ENCODE measurements around the gene WASF1.

Gene WASF1

DNA sequence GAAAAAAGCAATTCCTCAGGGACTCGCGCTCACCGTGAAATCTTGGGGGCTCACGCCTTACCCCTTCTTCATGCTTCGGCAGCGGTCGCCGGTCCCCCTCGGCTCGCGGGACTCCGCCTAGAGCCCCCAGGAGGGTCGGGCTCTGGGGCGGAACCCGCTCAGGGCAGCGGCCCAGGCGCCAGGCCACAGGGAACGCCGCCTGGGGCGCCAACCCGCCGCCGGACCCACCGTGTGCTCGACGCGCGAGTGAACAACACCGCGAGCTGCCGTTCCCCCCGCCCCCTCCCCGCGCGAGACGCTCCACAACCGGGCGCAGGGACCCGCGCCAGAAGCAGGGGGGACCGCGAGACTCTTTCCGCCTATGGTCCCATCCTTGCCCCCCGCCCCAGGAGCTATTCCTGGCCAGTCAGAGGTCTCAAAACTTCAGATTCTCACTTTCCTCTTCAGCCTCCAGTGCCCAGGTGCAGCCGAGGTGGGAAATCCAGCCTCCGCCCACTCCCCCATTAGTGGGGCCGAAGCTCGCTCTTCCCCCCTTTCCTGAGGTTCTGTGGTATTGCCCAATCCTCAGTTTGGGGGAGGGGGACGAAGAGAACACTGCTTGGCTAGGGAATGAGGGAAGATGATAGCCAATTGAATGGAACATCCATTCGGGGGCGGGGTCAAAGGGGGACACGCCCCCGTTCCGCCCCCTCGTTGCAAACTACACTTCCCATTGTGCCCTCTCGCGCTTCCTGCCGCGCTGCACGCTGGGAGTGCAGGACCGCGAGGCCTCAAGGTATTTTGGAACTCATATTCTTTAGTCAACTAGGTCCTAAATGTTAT lies at the start of gene WASF1:
Gene WASF1 (minus strand): TSS at position 265 of the 822 bp plus-strand sequence. CDS start 52,069 bp downstream, outside the sequence.
- peak; percentile 92 for DNase-seq (ENCODE audit: low spot score)
- TF ChIP-seq, protein P1, sequence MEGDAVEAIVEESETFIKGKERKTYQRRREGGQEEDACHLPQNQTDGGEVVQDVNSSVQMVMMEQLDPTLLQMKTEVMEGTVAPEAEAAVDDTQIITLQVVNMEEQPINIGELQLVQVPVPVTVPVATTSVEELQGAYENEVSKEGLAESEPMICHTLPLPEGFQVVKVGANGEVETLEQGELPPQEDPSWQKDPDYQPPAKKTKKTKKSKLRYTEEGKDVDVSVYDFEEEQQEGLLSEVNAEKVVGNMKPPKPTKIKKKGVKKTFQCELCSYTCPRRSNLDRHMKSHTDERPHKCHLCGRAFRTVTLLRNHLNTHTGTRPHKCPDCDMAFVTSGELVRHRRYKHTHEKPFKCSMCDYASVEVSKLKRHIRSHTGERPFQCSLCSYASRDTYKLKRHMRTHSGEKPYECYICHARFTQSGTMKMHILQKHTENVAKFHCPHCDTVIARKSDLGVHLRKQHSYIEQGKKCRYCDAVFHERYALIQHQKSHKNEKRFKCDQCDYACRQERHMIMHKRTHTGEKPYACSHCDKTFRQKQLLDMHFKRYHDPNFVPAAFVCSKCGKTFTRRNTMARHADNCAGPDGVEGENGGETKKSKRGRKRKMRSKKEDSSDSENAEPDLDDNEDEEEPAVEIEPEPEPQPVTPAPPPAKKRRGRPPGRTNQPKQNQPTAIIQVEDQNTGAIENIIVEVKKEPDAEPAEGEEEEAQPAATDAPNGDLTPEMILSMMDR (IDR thresholded peaks at IDR 0.05; ENCODE audit: extremely low read depth, missing control alignments): no peak

GRCh38 chr6:110226261-110226660 lies 46.8 kb upstream of the WASF1 start:
- TF ChIP-seq, protein P1 (IDR thresholded peaks at IDR 0.05; ENCODE audit: extremely low read depth, missing control alignments): no peak
- DNase-seq (ENCODE audit: low spot score): no peak

DNA sequence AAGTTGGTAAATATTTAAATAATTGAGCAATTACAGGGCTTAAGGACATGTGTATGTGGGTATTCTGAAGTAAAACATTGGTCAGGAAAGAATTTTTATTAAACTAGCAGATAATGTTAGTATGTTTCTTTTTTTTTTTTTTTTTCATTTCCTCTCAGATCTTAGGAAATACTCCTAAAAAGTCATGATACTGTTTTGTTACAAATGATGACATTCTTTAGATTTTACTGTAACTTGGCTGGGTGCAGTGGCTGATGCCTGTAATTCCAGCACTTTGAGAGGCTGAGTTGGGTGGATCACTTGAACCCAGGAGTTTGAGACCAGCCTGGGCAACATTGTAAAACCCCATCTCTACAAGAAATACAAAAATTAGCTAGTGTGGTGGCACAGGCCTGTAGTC lies 42.3 kb upstream of the WASF1 start:
- TF ChIP-seq, protein P1 (IDR thresholded peaks at IDR 0.05; ENCODE audit: extremely low read depth, missing control alignments): no peak
- no peak for DNase-seq (ENCODE audit: low spot score)

DNA sequence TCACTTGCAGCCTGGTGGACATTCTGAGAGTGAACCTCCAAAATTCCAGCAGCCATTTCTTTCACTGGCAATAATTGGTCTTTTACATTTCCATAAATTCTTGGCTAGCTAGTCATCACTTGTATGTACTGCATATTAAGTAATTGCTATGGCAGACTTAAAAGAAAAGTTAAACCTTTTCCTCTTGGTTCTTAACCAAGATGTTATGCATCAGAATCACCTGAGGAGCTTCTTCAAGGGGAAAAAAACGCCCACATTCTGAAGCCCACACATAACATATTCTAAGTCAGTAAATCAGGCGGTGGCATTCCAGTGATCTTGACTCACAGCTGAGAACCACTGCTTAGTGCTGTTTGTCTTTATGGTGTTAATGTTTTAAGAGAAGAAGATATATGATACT lies 37.8 kb upstream of the WASF1 start:
- TF ChIP-seq, protein P1 (IDR thresholded peaks at IDR 0.05; ENCODE audit: extremely low read depth, missing control alignments): no peak
- DNase-seq (ENCODE audit: low spot score): no peak

DNA sequence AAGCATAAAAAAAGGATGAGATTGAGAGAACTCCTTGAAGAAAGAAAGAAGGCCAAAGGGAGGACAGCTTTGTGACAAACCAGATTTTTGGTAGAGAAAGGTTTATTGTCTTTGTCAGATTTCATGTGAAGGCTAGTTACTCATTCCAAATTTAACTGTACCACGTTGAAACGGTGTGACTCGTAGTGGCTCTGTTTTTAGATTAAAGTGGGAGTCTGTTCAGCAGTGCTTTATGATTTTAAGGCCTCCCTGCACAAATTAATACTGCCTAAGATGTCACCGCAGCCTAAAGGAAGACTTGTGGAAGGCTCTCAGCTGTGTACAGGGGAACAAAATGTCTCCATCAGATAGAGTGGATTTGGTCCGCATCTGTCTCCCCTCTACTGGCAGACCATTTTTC lies 36.7 kb upstream of the WASF1 start:
- DNase-seq (ENCODE audit: low spot score): no peak
- TF ChIP-seq, protein P1 (IDR thresholded peaks at IDR 0.05; ENCODE audit: extremely low read depth, missing control alignments): no peak

- TF ChIP-seq, protein P1 (IDR thresholded peaks at IDR 0.05; ENCODE audit: extremely low read depth, missing control alignments): no peak
- DNase-seq (ENCODE audit: low spot score): no peak
These were observed 34.9 kb upstream of the WASF1 start for GRCh38 chr6:110214338-110214737.

DNA sequence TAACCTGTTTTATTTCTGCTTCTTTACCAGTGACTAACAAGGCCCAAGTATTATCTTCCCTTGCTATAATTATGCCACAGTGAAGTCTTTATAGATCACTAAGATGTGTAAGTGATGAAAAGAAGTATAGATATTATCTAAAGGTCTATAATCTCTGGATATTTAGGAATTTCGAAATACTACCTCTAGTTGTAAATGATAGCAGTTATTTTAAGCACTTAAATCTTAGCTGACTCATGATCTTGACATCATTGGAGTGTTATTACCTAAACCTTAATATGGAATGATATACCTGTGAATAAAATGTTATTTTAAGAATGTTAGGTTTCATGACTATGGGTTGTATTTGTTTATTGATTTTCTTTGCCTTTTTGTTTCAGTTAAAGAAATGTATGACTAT lies 32.3 kb upstream of the WASF1 start:
- DNase-seq (ENCODE audit: low spot score): no peak

More for the DNA sequence above, 32.3 kb upstream of the WASF1 start:
- TF ChIP-seq, protein P1 (IDR thresholded peaks at IDR 0.05; ENCODE audit: extremely low read depth, missing control alignments): no peak

All from GM20000 (cell line).